ENCODE data around the gene PAPOLG. TPM values are rescaled to one million over a fixed set of nuclear protein-coding genes. Genes with fewer than 3 reads are reported as not detected.
A peak's percentile ranks its signal among the peaks of the same experiment; 100 is the strongest.

The PAPOLG gene
- total and polyA plus RNA-seq, 9 of the 15 experiments (the other 6 are each of a cell fraction or from before 2014, with no cell fraction given), result 3.9 to 16.3 (median 10.0) TPM

DNA sequence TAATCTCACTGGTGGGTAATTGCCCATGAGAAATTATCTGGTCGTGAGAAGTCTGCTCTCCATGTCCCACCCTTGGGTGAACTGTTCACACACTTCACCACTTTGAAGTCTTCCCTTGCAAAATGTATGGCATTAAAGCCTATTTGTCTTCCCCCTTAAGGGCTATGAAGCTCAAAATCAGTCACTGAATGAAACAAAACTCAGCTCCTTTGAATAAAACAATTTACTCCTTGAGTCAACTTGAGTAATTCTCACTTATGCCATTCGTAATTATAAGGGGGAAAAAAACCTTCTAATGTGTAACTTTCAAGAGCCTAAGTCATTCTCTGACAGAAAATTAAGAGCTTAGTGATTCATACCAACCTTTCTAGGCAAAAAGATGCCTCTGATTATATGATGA lies 76.6 kb downstream of the PAPOLG start (continued):
- no peak for TF ChIP-seq ZNF444 (CRISPR knock-in tag; IDR thresholded peaks at IDR 0.05)
- TF ChIP-seq GATA2 (CRISPR knock-in tag; IDR thresholded peaks at IDR 0.05), result no peak
- TF ChIP-seq, protein P1, sequence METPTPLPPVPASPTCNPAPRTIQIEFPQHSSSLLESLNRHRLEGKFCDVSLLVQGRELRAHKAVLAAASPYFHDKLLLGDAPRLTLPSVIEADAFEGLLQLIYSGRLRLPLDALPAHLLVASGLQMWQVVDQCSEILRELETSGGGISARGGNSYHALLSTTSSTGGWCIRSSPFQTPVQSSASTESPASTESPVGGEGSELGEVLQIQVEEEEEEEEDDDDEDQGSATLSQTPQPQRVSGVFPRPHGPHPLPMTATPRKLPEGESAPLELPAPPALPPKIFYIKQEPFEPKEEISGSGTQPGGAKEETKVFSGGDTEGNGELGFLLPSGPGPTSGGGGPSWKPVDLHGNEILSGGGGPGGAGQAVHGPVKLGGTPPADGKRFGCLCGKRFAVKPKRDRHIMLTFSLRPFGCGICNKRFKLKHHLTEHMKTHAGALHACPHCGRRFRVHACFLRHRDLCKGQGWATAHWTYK (CRISPR knock-in tag; IDR thresholded peaks at IDR 0.05), result no peak

DNA sequence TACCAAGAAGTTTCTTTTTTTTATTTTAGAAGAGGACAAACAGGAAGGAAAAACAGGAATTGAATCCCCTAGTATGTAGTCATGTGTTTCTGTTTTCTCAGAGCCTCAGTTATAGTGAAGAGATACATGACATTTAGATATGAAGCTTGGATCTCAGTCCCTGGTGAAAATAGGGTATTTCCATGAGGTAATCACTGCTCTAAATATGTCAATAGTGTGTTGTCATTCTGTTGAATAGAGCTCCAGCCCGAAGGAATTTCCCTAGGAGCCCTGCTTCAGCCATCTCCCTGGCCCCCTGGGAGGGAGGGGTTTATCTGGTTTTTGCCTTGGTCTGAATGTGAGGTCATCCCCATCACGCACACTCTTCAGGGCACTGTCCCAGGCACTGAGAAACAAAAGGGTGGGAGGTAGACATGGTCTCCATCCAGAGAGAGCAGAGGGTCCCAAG lies 78.2 kb downstream of the PAPOLG start:
- Histone ChIP-seq H3K9me3 (replicated peaks; ENCODE audit: control insufficient read depth, insufficient read depth, low read depth, low read length) (no peaks in the 10 kb centered on the region), H2AFZ (ENCODE audit: low read depth, low read length) (peak overlapping the region; percentile 34; the same call in 1 of the 2 replicates), H3K9ac (ENCODE audit: insufficient read depth in 1 of 2, low read depth in 2 of 2, low read length in 2 of 2) (no peak overlapping the region), H4K20me1 (replicated peaks; ENCODE audit: control insufficient read depth, insufficient read depth, low read length) (no peaks in the 10 kb centered on the region), H3K4me1 (replicated peaks in 1 of 2; ENCODE audit: control insufficient read depth in 2 of 2, insufficient read depth in 2 of 2, low read length in 2 of 2) (no peaks in the 10 kb centered on the region), H3K9me1 (ENCODE audit: control insufficient read depth, insufficient read depth, low read length) (no peaks in the 10 kb centered on the region), H3K36me3 (ENCODE audit: control insufficient read depth, insufficient read depth, low read length) (no peaks in the 10 kb centered on the region), H3K27ac (ENCODE audit: extremely low read depth, low read depth, low read length) (no peak overlapping the region), H3K4me2 (ENCODE audit: insufficient read depth, low read length) (no peak overlapping the region), H3K79me2 (ENCODE audit: control insufficient read depth, insufficient read depth, low read length) (no peaks in the 10 kb centered on the region), H3K4me3 (no peak overlapping the region), H3K27me3 (ENCODE audit: control insufficient read depth in 2 of 2, insufficient read depth in 2 of 2, low read length in 2 of 2) (peaks cover 7 to 33% of the 10 kb centered on the region in 2 experiments; a peak in 4 of 5 replicates)
- ChIA-PET POLR2A (interaction anchor here (0.6 kb wide), 1 partner anchor 48 kb away, joined by 3 read pairs; no protein-coding TSS in a partner anchor), CTCF (ENCODE audit: low intra/inter-chr PET ratio) (interaction anchor here (0.6 kb wide), 1 partner anchor 494 kb away, joined by 3 read pairs; no protein-coding TSS in a partner anchor)
- in situ Hi-C loops (cut with MboI), result no loop called here
- FAIRE-seq (no peak), ATAC-seq (no peak), DNase-seq (ENCODE audit: extremely low read depth in 1 of 4, low spot score in 3 of 4) (no peak)
- no TSS peak for BruUV-seq (replicated peaks)
- intact Hi-C loops (cut with micrococcal nuclease), result no loop called here
- 0% methylated on average over 2 of the region's 2 CpGs for WGBS (ENCODE audit: insufficient coverage, low coverage, missing lambda C conversion rate)
- no peak for TF ChIP-seq RBBP5 (IDR thresholded peaks at IDR 0.05; ENCODE audit: borderline replicate concordance, insufficient read depth, low read length, poor library complexity, severe bottlenecking)
- TF ChIP-seq CHD1 (IDR thresholded peaks at IDR 0.05; ENCODE audit: low read length), result no peak
- TF ChIP-seq, protein P2, sequence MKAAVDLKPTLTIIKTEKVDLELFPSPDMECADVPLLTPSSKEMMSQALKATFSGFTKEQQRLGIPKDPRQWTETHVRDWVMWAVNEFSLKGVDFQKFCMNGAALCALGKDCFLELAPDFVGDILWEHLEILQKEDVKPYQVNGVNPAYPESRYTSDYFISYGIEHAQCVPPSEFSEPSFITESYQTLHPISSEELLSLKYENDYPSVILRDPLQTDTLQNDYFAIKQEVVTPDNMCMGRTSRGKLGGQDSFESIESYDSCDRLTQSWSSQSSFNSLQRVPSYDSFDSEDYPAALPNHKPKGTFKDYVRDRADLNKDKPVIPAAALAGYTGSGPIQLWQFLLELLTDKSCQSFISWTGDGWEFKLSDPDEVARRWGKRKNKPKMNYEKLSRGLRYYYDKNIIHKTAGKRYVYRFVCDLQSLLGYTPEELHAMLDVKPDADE (conservative IDR thresholded peaks at IDR 0.05; ENCODE audit: control insufficient read depth, low read depth, low read length), result no peak
- no peak for TF ChIP-seq MCM2 (IDR thresholded peaks at IDR 0.05; ENCODE audit: low read depth)
- no peak for TF ChIP-seq NR2F6 (CRISPR knock-in tag; IDR thresholded peaks at IDR 0.05)
- no peak for TF ChIP-seq MCM5 (IDR thresholded peaks at IDR 0.05; ENCODE audit: low read depth)
- no peak for TF ChIP-seq ETV1 (tag; conservative IDR thresholded peaks at IDR 0.05; ENCODE audit: low read depth)
